Measurements from ENCODE around the gene P4HA1. TPM values are rescaled to one million over a fixed set of nuclear protein-coding genes. Genes with fewer than 3 reads are reported as not detected.

P4HA1 gene
- polyA plus RNA-seq, 1 donor from 2014 or later: 22.8 TPM

- no peaks in the 10 kb centered on the region for H3K27me3 Mint-ChIP-seq
- H3K36me3 Mint-ChIP-seq: no peaks in the 10 kb centered on the region
- no peak overlapping the region for H3K4me3 Mint-ChIP-seq
- no peaks in the 10 kb centered on the region for H3K9me3 Mint-ChIP-seq
- H3K27ac Mint-ChIP-seq: no peak overlapping the region
- peaks cover 3 to 13% (median 11%) of the 10 kb centered on the region in 3 donors for H3K4me1 Mint-ChIP-seq
These were observed 16.7 kb downstream of the P4HA1 start for GRCh38 chr10:73079779-73080541.

- peak overlapping the region; percentile 26 to 63 (median 35) for H3K27ac Mint-ChIP-seq
- H3K4me3 Mint-ChIP-seq: peak overlapping the region in 1 of 4 donors; percentile 0
- H3K36me3 Mint-ChIP-seq: no peaks in the 10 kb centered on the region
- no peaks in the 10 kb centered on the region for H3K9me3 Mint-ChIP-seq
- no peaks in the 10 kb centered on the region for H3K27me3 Mint-ChIP-seq
- H3K4me1 Mint-ChIP-seq: peaks cover 3 to 11% (median 8%) of the 10 kb centered on the region in 3 donors
These were observed 20.1 kb downstream of the P4HA1 start for GRCh38 chr10:73076360-73077183.

GRCh38 chr10:73075829-73076228 lies 20.8 kb downstream of the P4HA1 start:
- Mint-ChIP-seq H3K9me3 (no peaks in the 10 kb centered on the region), H3K4me3 (no peak overlapping the region), H3K4me1 (peaks cover 3 to 11% (median 6%) of the 10 kb centered on the region in 3 donors), H3K27ac (no peak overlapping the region), H3K27me3 (no peaks in the 10 kb centered on the region), H3K36me3 (no peaks in the 10 kb centered on the region)

- no peaks in the 10 kb centered on the region for H3K27me3 Mint-ChIP-seq
- no peaks in the 10 kb centered on the region for H3K9me3 Mint-ChIP-seq
- peaks cover 3 to 6% (median 6%) of the 10 kb centered on the region in 3 donors for H3K4me1 Mint-ChIP-seq
- no peak overlapping the region for H3K4me3 Mint-ChIP-seq
- H3K27ac Mint-ChIP-seq: no peak overlapping the region
- peaks cover 1% of the 10 kb centered on the region for H3K36me3 Mint-ChIP-seq
These were observed 23.0 kb downstream of the P4HA1 start for GRCh38 chr10:73073627-73074026.

- H3K4me1 Mint-ChIP-seq: peaks cover 2 to 4% (median 3%) of the 10 kb centered on the region in 3 donors
- H3K27me3 Mint-ChIP-seq: no peaks in the 10 kb centered on the region
- H3K4me3 Mint-ChIP-seq: no peak overlapping the region
- H3K9me3 Mint-ChIP-seq: no peaks in the 10 kb centered on the region
- H3K36me3 Mint-ChIP-seq: peaks cover 7% of the 10 kb centered on the region
- H3K27ac Mint-ChIP-seq: no peak overlapping the region
These were observed 31.2 kb downstream of the P4HA1 start for GRCh38 chr10:73065441-73065840.

- peaks cover 6% of the 10 kb centered on the region for H3K36me3 Mint-ChIP-seq
- H3K4me1 Mint-ChIP-seq: peaks cover 3 to 7% (median 6%) of the 10 kb centered on the region in 3 donors
- no peaks in the 10 kb centered on the region for H3K27me3 Mint-ChIP-seq
- H3K9me3 Mint-ChIP-seq: no peaks in the 10 kb centered on the region
- peak overlapping the region in 1 of 3 donors; percentile 16 for H3K27ac Mint-ChIP-seq
- no peak overlapping the region for H3K4me3 Mint-ChIP-seq
These were observed 34.9 kb downstream of the P4HA1 start for GRCh38 chr10:73061743-73062142.

- H3K9me3 Mint-ChIP-seq: no peaks in the 10 kb centered on the region
- H3K36me3 Mint-ChIP-seq: peaks cover 6% of the 10 kb centered on the region
- H3K27ac Mint-ChIP-seq: peak overlapping the region in 1 of 3 donors; percentile 6
- H3K27me3 Mint-ChIP-seq: no peaks in the 10 kb centered on the region
- H3K4me3 Mint-ChIP-seq: no peak overlapping the region
- peaks cover 3 to 7% (median 6%) of the 10 kb centered on the region in 3 donors for H3K4me1 Mint-ChIP-seq
These were observed 35.7 kb downstream of the P4HA1 start for GRCh38 chr10:73060738-73061635.

GRCh38 chr10:73060173-73060572 lies 36.5 kb downstream of the P4HA1 start:
- Mint-ChIP-seq H3K9me3 (no peaks in the 10 kb centered on the region), H3K4me1 (peaks cover 3 to 8% (median 7%) of the 10 kb centered on the region in 3 donors), H3K27me3 (no peaks in the 10 kb centered on the region), H3K27ac (no peak overlapping the region), H3K36me3 (peaks cover 8% of the 10 kb centered on the region), H3K4me3 (no peak overlapping the region)

GRCh38 chr10:73058057-73058591 lies 38.5 kb downstream of the P4HA1 start:
- Mint-ChIP-seq H3K4me3 (no peak overlapping the region), H3K27me3 (no peaks in the 10 kb centered on the region), H3K27ac (peak overlapping the region in 1 of 3 donors; percentile 5), H3K9me3 (no peaks in the 10 kb centered on the region), H3K4me1 (peaks cover 7 to 11% (median 9%) of the 10 kb centered on the region in 3 donors), H3K36me3 (peaks cover 8% of the 10 kb centered on the region)

GRCh38 chr10:73054286-73054685 lies 42.4 kb downstream of the P4HA1 start:
- peaks cover 3 to 9% (median 5%) of the 10 kb centered on the region in 3 donors for H3K4me1 Mint-ChIP-seq
- no peaks in the 10 kb centered on the region for H3K27me3 Mint-ChIP-seq
- no peak overlapping the region for H3K27ac Mint-ChIP-seq
- H3K9me3 Mint-ChIP-seq: no peaks in the 10 kb centered on the region
- H3K36me3 Mint-ChIP-seq: peaks cover 4% of the 10 kb centered on the region
- H3K4me3 Mint-ChIP-seq: no peak overlapping the region

GRCh38 chr10:73053275-73053674 lies 43.4 kb downstream of the P4HA1 start:
- H3K9me3 Mint-ChIP-seq: no peaks in the 10 kb centered on the region
- no peak overlapping the region for H3K27ac Mint-ChIP-seq
- no peak overlapping the region for H3K4me3 Mint-ChIP-seq
- H3K4me1 Mint-ChIP-seq: peaks cover under 1 to 7% (median 5%) of the 10 kb centered on the region in 3 donors
- peaks cover 3% of the 10 kb centered on the region for H3K36me3 Mint-ChIP-seq
- no peaks in the 10 kb centered on the region for H3K27me3 Mint-ChIP-seq

- Mint-ChIP-seq H3K4me1 (peaks cover 0 to 1% (median 0%) of the 10 kb centered on the region in 3 donors), H3K36me3 (peaks cover 5% of the 10 kb centered on the region), H3K4me3 (no peak overlapping the region), H3K27me3 (no peaks in the 10 kb centered on the region), H3K27ac (peak overlapping the region in 1 of 3 donors; percentile 26), H3K9me3 (no peaks in the 10 kb centered on the region)
These were observed 52.0 kb downstream of the P4HA1 start for GRCh38 chr10:73044378-73045285.

GRCh38 chr10:73043766-73044377 lies 52.8 kb downstream of the P4HA1 start:
- no peaks in the 10 kb centered on the region for H3K9me3 Mint-ChIP-seq
- peaks cover 5% of the 10 kb centered on the region for H3K36me3 Mint-ChIP-seq
- H3K27ac Mint-ChIP-seq: no peak overlapping the region
- no peaks in the 10 kb centered on the region for H3K27me3 Mint-ChIP-seq
- no peak overlapping the region for H3K4me3 Mint-ChIP-seq
- peaks cover 0 to 1% (median 0%) of the 10 kb centered on the region in 3 donors for H3K4me1 Mint-ChIP-seq
